ENCODE measurements around the gene CAPS2.

Gene CAPS2

GRCh38 chr12:75259143-75259542 is 71.0 kb downstream of the CAPS2 start:
- DNase-seq (ENCODE audit: low read depth): no peak
- no peak overlapping the region for H3K4me3 ChIP-seq (ENCODE audit: low read length)
- TF ChIP-seq CTCF (conservative IDR thresholded peaks at IDR 0.05; ENCODE audit: low read depth, low read length): no peak

GRCh38 chr12:75257510-75257909 is 72.6 kb downstream of the CAPS2 start:
- no peak overlapping the region for H3K4me3 ChIP-seq (ENCODE audit: low read length)
- DNase-seq (ENCODE audit: low read depth): no peak
- TF ChIP-seq CTCF (conservative IDR thresholded peaks at IDR 0.05; ENCODE audit: low read depth, low read length): no peak

- H3K4me3 ChIP-seq (ENCODE audit: low read length): no peak overlapping the region
- TF ChIP-seq CTCF (conservative IDR thresholded peaks at IDR 0.05; ENCODE audit: low read depth, low read length): no peak
- no peak for DNase-seq (ENCODE audit: low read depth)
Measured at GRCh38 chr12:75245108-75245507, 85.0 kb downstream of the CAPS2 start.

GRCh38 chr12:75239987-75240386 is 90.1 kb downstream of the CAPS2 start:
- no peak overlapping the region for H3K4me3 ChIP-seq (ENCODE audit: low read length)
- DNase-seq (ENCODE audit: low read depth): no peak
- no peak for TF ChIP-seq CTCF (conservative IDR thresholded peaks at IDR 0.05; ENCODE audit: low read depth, low read length)

GRCh38 chr12:75236206-75236605 is 93.9 kb downstream of the CAPS2 start:
- no peak for TF ChIP-seq CTCF (conservative IDR thresholded peaks at IDR 0.05; ENCODE audit: low read depth, low read length)
- no peak overlapping the region for H3K4me3 ChIP-seq (ENCODE audit: low read length)
- DNase-seq (ENCODE audit: low read depth): no peak

- H3K4me3 ChIP-seq (ENCODE audit: low read length): no peak overlapping the region
- TF ChIP-seq CTCF (conservative IDR thresholded peaks at IDR 0.05; ENCODE audit: low read depth, low read length): no peak
- no peak for DNase-seq (ENCODE audit: low read depth)
Measured at GRCh38 chr12:75227132-75227531, 103.0 kb downstream of the CAPS2 start.
